GM23248 (cell line): Measurements from ENCODE around the gene VWF.

ENCODE experiments used
- EZH2 ChIP-seq: fragments of 200-600 bp; sonication (generic); IDR thresholded peaks from 2 replicates; pipeline ENCODE4 v1.6.1; 2018; ENCODE audit warnings: antibody characterized with exemption, mild to moderate bottlenecking; ENCODE audit not compliant: insufficient read depth, poor library complexity, severe bottlenecking
- EZH2phosphoT487 ChIP-seq: fragments of 200-600 bp; sonication (generic); IDR thresholded peaks from 2 replicates; pipeline ENCODE4 v1.6.1; 2018; ENCODE audit warnings: antibody characterized with exemption, moderate library complexity, mild to moderate bottlenecking, low read depth; ENCODE audit not compliant: insufficient read depth

DNA sequence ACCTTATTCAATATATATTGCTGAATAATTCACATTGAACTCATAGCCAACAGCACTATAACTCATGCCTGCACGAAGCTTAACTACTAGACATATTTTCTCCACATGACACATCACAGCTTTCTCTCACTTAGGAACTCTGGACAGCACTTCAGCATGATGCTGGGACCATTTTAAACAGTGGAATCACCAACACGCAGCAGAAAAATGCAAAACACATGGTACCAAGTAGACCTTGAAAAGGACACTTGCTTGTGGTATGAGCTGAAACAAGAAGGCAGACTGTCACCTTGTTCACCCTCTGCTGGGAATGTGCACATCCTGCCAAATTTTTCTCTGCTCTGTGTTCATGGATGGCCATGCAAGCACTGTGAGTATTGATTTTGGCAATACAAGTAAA, 40.9 kb upstream of the VWF start:
- TF ChIP-seq EZH2 = no peak
- TF ChIP-seq EZH2phosphoT487 = no peak
